Fibroblast of skin of right biceps (primary cell): Measurements from ENCODE around the gene ZNF888.
"Not testable (repeated sequence)": the region's sequence is repeated elsewhere in the genome, so short reads cannot be mapped to it uniquely, and the experiment has no call there.

Experiments used
- DNase-seq: peaks from one replicate; pipeline ENCODE4 v3.0.0-alpha.2; 2013

ZNF888 gene

GRCh38 chr19:52922841-52923777 lies at the start of gene ZNF888:
Gene ZNF888 (minus strand): TSS chr19:52923428. CDS start chr19:52917873, 5,555 bp downstream.
- peak; percentile 85 for DNase-seq

GRCh38 chr19:52967772-52968171 lies 44.5 kb upstream of the ZNF888 start:
- DNase-seq, result no peak

- DNase-seq, result no peak
Measured at GRCh38 chr19:52963247-52963618, 40.0 kb upstream of the ZNF888 start.

DNA sequence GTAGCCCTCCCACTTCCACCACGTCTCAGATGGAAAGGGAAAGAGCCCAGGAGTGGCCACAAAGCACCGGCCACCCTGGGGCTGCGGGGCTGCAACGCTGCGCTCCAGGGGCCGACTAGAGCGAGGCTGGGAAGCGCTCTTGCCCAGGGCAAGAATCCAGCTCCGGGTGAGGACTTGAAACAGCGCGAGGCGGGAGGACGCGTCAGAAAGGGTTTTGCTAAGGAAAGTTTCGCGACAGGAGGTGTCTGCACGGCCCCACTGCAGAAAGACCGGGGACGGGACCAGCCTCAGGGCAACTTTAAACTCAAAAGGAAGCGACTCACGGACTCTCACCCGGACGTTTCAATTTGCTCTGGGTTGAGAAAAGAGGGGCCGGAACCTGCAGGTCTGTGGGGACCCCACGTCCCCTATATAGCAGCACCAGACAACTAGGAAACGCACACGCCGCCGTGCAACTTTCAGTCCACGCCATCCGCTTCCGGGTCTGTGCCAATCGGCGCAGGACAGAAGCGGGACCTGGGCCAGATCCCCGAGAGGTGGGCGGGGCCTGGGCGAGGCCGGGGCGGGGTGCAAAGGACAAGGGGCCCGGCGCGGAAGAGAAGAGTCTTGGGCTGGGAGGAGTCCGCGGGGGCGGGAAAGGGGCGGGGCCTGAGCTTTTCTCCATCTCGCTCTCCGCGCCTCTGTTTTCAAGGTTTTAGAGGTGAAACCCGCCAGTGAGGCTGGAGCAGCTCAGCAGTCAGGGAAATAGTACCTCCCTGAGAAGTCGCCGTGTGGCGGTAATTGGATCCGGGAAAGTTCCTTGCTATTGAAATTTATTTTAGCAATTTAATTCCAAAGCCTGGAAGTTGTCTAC lies 39.4 kb upstream of the ZNF888 start, which contains the start of gene ZNF816:
TSS of gene ZNF816 (minus strand) at position 488 of the 853 bp plus-strand sequence. CDS start 6,792 bp downstream, outside the sequence.
- DNase-seq, result peak; percentile 95

- no peak for DNase-seq
Measured at GRCh38 chr19:52961981-52962380, 38.8 kb upstream of the ZNF888 start.

DNA sequence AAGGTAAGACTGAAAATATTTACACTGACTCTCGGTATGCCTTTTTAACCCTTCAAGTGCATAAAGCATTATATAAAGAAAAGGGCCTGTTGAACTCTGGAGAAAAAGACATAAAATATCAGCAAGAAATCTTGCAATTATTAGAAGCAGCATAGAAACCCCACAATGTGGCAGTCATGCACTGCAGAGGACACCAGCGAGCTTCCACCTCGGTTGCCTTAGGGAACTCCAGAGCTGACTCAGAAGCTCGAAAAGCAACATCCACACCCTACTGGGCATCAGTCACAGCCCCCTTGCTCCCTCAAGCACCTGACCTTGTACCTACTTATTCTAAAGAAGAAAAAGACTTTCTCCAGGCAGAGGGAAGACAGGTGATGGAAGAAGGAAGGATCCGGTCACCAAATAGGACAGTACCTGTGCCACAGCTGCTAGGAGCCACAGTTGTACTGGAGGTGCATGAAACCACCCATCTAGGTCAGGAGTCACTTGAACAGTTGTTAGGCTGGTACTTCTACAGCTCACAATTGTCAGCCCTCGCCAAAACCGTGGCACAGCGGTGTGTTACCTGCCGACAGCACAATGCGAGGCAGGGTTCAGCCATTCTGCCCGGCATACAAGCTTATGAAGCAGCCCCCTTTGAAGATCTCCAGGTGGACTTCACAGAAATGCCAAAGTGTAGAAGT lies 36.5 kb upstream of the ZNF888 start:
- DNase-seq, result no peak

- DNase-seq, result no peak
Measured at GRCh38 chr19:52957591-52957990, 34.4 kb upstream of the ZNF888 start.

DNA sequence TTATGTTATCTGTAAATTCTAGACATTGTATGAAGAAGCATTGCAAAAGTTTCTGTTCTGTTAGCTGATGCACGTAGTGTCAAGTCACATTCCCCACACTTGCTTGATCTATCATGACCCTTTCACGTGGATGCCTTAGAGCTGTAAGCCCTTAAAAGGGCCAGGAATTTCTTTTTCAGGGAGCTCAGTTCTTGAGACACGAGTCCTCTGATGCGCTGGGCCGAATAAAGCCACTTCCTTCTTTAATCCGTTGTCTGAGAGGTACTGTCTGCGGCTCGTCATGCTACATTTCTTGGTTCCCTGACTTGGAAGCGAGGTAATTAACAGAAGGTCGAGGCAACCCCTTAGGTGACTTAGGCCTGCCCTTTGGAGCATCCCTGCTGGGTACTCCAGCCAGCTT lies 33.7 kb upstream of the ZNF888 start:
- no peak for DNase-seq

- DNase-seq, result no peak
Measured at GRCh38 chr19:52949422-52949821, 26.2 kb upstream of the ZNF888 start.

GRCh38 chr19:52948025-52948770 lies 25.0 kb upstream of the ZNF888 start:
- DNase-seq, result no peak

GRCh38 chr19:52946322-52947310 lies 23.4 kb upstream of the ZNF888 start:
- no peak for DNase-seq

- DNase-seq, result no peak
Measured at GRCh38 chr19:52945652-52946321, 22.6 kb upstream of the ZNF888 start.

DNA sequence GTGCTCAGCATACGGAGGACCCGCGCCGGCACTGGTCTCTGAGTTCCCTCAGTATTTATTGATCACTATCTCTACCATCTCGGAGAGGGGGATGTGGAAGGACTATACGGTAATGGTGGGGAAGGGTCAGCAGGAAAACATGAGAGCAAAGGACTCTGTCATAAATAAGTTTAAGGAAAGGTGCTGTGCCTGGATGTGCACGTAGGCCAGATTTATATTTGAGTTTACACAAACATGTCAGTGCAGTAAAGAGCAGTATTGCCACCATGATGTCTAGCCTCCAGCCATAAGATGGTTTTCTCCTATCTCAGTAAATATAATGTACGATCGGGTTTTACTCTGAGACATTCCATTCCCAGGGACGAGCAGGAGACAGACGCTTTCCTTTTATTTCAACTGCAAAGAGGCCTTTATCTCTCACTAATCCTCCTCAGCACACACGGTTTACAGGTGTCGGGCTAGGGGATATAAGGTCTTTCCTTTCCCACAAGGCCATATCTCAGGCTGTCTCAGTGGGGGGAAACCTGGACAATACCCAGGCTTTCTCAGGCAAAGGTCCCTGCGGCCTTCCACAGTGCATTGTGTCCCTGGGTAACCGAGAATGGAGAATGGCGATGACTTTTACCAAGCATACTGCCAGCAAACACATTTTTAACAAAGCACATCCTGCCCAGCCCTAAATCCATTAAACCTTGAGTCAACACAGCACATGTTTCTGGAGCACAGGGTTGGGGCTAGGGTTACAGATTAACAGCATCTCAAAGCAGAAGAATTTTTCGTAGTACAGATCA lies 21.7 kb upstream of the ZNF888 start:
- DNase-seq, result not testable (repeated sequence)

- no peak for DNase-seq
Measured at GRCh38 chr19:52943884-52944643, 20.8 kb upstream of the ZNF888 start.

DNA sequence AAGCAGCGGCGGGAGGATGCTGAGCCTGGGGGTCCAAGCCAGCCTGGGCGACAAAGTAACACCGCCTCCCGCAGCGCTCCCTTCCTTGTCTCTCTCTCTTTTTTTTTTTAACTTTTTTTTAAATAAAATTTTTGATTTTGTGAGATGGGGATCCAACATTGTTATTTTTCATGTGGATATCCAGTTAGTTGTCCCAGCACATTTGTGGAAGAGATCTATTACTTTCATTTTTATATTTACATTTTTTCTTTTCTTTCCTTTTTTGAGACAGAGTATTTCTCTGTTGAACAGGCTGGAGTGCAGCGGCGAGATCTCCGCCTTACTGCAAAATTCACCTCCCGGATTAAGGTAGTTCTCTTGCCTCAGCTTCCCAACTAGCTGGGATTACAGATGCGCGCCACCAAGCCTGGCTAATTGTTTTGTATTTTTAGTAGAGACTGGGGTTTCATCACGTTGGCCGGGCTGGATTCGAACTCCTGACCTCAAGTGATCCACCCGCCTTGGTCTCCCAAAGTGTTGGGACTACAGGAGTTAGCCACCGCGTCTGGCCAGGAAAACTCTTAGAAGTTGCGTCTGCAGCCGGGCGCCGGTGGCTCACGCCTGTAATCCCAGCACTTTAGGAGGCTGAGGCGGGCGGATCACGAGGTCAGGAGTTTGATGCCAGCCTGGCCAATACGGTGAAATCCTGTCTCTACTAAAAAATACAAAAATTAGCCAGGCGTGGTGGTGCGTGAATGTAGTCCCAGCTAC lies 20.1 kb upstream of the ZNF888 start:
- DNase-seq, result no peak

GRCh38 chr19:52942386-52943133 lies 19.3 kb upstream of the ZNF888 start:
- DNase-seq, result peak; percentile 86

- peak; percentile 42 for DNase-seq
Measured at GRCh38 chr19:52941941-52942385, 18.7 kb upstream of the ZNF888 start.
